GM12864 (cell line): ENCODE data around the gene ST6GALNAC3.

Experiments
- DNase-seq: peaks from one replicate; pipeline ENCODE4 v3.0.0-alpha.2; 2011; ENCODE audit warnings: low read depth
- H3K4me3 ChIP-seq: 2 replicates; pipeline ENCODE4 v1.5.1; 2011; ENCODE audit warnings: mild to moderate bottlenecking, low read depth, low read length, control low read depth
- CTCF ChIP-seq: IDR thresholded peaks from 2 replicates; pipeline ENCODE4 v1.5.1; 2011; ENCODE audit warnings: low read depth, mild to moderate bottlenecking, moderate library complexity, low read length, control low read depth, inconsistent platforms; ENCODE audit errors: missing control alignments

Gene ST6GALNAC3

GRCh38 chr1:76218888-76219287 lies 144.3 kb downstream of the ST6GALNAC3 start:
- DNase-seq: no peak
- H3K4me3 ChIP-seq: no peak overlapping the region
- no peak for TF ChIP-seq CTCF

- no peak overlapping the region for H3K4me3 ChIP-seq
- DNase-seq: no peak
- no peak for TF ChIP-seq CTCF
These were observed 144.8 kb downstream of the ST6GALNAC3 start for GRCh38 chr1:76219366-76219818.

- no peak for DNase-seq
- TF ChIP-seq CTCF: no peak
- H3K4me3 ChIP-seq: no peak overlapping the region
These were observed 150.2 kb downstream of the ST6GALNAC3 start for GRCh38 chr1:76224752-76225151.

GRCh38 chr1:76225526-76225925 lies 151.0 kb downstream of the ST6GALNAC3 start:
- no peak for DNase-seq
- TF ChIP-seq CTCF: no peak
- no peak overlapping the region for H3K4me3 ChIP-seq

GRCh38 chr1:76227621-76228020 lies 153.1 kb downstream of the ST6GALNAC3 start:
- DNase-seq: no peak
- no peak overlapping the region for H3K4me3 ChIP-seq
- no peak for TF ChIP-seq CTCF

- TF ChIP-seq CTCF: no peak
- DNase-seq: no peak
- H3K4me3 ChIP-seq: no peak overlapping the region
These were observed 154.9 kb downstream of the ST6GALNAC3 start for GRCh38 chr1:76229279-76230005.

GRCh38 chr1:76230842-76231281 lies 156.3 kb downstream of the ST6GALNAC3 start:
- TF ChIP-seq CTCF: no peak
- no peak for DNase-seq
- no peak overlapping the region for H3K4me3 ChIP-seq
